Measurements from ENCODE around the gene MEPCE. TPM values are rescaled to one million over a fixed set of nuclear protein-coding genes. Genes with fewer than 3 reads are reported as not detected.
"Not testable (repeated sequence)": the region's sequence is repeated elsewhere in the genome, so short reads cannot be mapped to it uniquely, and the experiment has no call there.

Gene MEPCE
- 10 to 100 TPM; 48.5 to 49.0 TPM for total RNA-seq

GRCh38 chr7:100429637-100430492 is at the start of gene MEPCE:
TSS of gene MEPCE (plus strand) at chr7:100429831. CDS start at chr7:100430019, 188 bp downstream.
- POLR2A ChIA-PET: interaction anchor here (0.5 to 3.8 kb wide), 45 partner anchors 8 to 1076 kb away, joined by 3 to 63 read pairs (median 4); partner anchors contain the start of genes AGFG2, AP4M1, COPS6 and FBXO24
- Mint-ChIP-seq H3K4me1 (peaks cover 41% of the 10 kb centered on the region), H3K36me3 (peaks cover 28% of the 10 kb centered on the region), H3K9me3 (peaks cover 2% of the 10 kb centered on the region), H3K27me3 (peaks cover 7% of the 10 kb centered on the region), H3K27ac (peak within 1 kb of the TSS; percentile 99), H3K4me3 (peak within 1 kb of the TSS; percentile 97)
- ATAC-seq (ENCODE audit: low read depth) (peak; percentile 46), DNase-seq (peak; percentile 99)

GRCh38 chr7:100380196-100380595 is 49.4 kb upstream of the MEPCE start:
- peaks cover 3% of the 10 kb centered on the region for H3K36me3 Mint-ChIP-seq
- H3K27ac Mint-ChIP-seq: no peak overlapping the region
- H3K4me1 Mint-ChIP-seq: peaks cover 18% of the 10 kb centered on the region
- no peak overlapping the region for H3K4me3 Mint-ChIP-seq
- ATAC-seq (ENCODE audit: low read depth) (no peak), DNase-seq (no peak)
- peaks cover 6% of the 10 kb centered on the region for H3K27me3 Mint-ChIP-seq
- no peaks in the 10 kb centered on the region for H3K9me3 Mint-ChIP-seq
- POLR2A ChIA-PET: interaction anchor here (0.7 kb wide), 1 partner anchor 325 kb away, joined by 4 read pairs; no protein-coding TSS in a partner anchor

GRCh38 chr7:100381531-100382233 is 47.9 kb upstream of the MEPCE start:
- Mint-ChIP-seq H3K27me3 (peaks cover 11% of the 10 kb centered on the region), H3K4me1 (peaks cover 17% of the 10 kb centered on the region)
- ATAC-seq (ENCODE audit: low read depth); H3K4me3 Mint-ChIP-seq; H3K27ac Mint-ChIP-seq; H3K9me3 Mint-ChIP-seq; H3K36me3 Mint-ChIP-seq: not testable (repeated sequence)
- DNase-seq: peak; percentile 24
- POLR2A ChIA-PET: interaction anchor here (0.7 to 1.2 kb wide), 4 partner anchors 9 to 253 kb away, joined by 3 to 6 read pairs (median 4); partner anchors contain the start of gene ZCWPW1

GRCh38 chr7:100382234-100382853 is 47.3 kb upstream of the MEPCE start:
- H3K27ac Mint-ChIP-seq: peak overlapping the region; percentile 31
- peaks cover 17% of the 10 kb centered on the region for H3K4me1 Mint-ChIP-seq
- not testable (repeated sequence) for H3K9me3 Mint-ChIP-seq, H3K36me3 Mint-ChIP-seq, DNase-seq
- peak; percentile 65 for ATAC-seq (ENCODE audit: low read depth)
- POLR2A ChIA-PET: interaction anchor here (1.0 to 1.2 kb wide), 2 partner anchors 25 to 46 kb away, joined by 3 to 4 read pairs; partner anchors contain the start of gene ZCWPW1
- H3K4me3 Mint-ChIP-seq: peak overlapping the region; percentile 44
- peaks cover 11% of the 10 kb centered on the region for H3K27me3 Mint-ChIP-seq

- Mint-ChIP-seq H3K27ac (no peak overlapping the region), H3K36me3 (no peaks in the 10 kb centered on the region), H3K4me3 (no peak overlapping the region), H3K27me3 (peaks cover 24% of the 10 kb centered on the region), H3K9me3 (no peaks in the 10 kb centered on the region), H3K4me1 (peaks cover 17% of the 10 kb centered on the region)
- POLR2A ChIA-PET: interaction anchor here (0.7 kb wide), 1 partner anchor 11 kb away, joined by 3 read pairs; no protein-coding TSS in a partner anchor
- DNase-seq: no peak
- no peak for ATAC-seq (ENCODE audit: low read depth)
Observed at GRCh38 chr7:100384628-100385294, 44.9 kb upstream of the MEPCE start.

- H3K4me1 Mint-ChIP-seq: peaks cover 14% of the 10 kb centered on the region
- POLR2A ChIA-PET: no interaction called here
- H3K36me3 Mint-ChIP-seq: no peaks in the 10 kb centered on the region
- H3K27me3 Mint-ChIP-seq: peaks cover 25% of the 10 kb centered on the region
- no peak overlapping the region for H3K4me3 Mint-ChIP-seq
- no peaks in the 10 kb centered on the region for H3K9me3 Mint-ChIP-seq
- no peak overlapping the region for H3K27ac Mint-ChIP-seq
- DNase-seq (no peak), ATAC-seq (ENCODE audit: low read depth) (no peak)
Observed at GRCh38 chr7:100386940-100387339, 42.7 kb upstream of the MEPCE start.

GRCh38 chr7:100387695-100388094 is 41.9 kb upstream of the MEPCE start:
- peaks cover 16% of the 10 kb centered on the region for H3K4me1 Mint-ChIP-seq
- H3K36me3 Mint-ChIP-seq: no peaks in the 10 kb centered on the region
- no peak for ATAC-seq (ENCODE audit: low read depth)
- no peaks in the 10 kb centered on the region for H3K9me3 Mint-ChIP-seq
- H3K27ac Mint-ChIP-seq: no peak overlapping the region
- peaks cover 29% of the 10 kb centered on the region for H3K27me3 Mint-ChIP-seq
- no peak for DNase-seq
- H3K4me3 Mint-ChIP-seq: no peak overlapping the region
- POLR2A ChIA-PET: interaction anchor here (0.9 kb wide), 1 partner anchor 9 kb away, joined by 3 read pairs; no protein-coding TSS in a partner anchor

- no peak for DNase-seq
- H3K4me3 Mint-ChIP-seq: no peak overlapping the region
Observed at GRCh38 chr7:100389437-100390088, 40.1 kb upstream of the MEPCE start.

GRCh38 chr7:100390286-100391009 is 39.2 kb upstream of the MEPCE start:
- DNase-seq (no peak), ATAC-seq (ENCODE audit: low read depth) (no peak)
- no peaks in the 10 kb centered on the region for H3K9me3 Mint-ChIP-seq
- H3K27me3 Mint-ChIP-seq: peaks cover 31% of the 10 kb centered on the region
- no peak overlapping the region for H3K27ac Mint-ChIP-seq
- peaks cover 3% of the 10 kb centered on the region for H3K4me1 Mint-ChIP-seq
- POLR2A ChIA-PET: interaction anchor here (0.6 kb wide), 1 partner anchor 9 kb away, joined by 6 read pairs; no protein-coding TSS in a partner anchor
- no peak overlapping the region for H3K4me3 Mint-ChIP-seq
- no peaks in the 10 kb centered on the region for H3K36me3 Mint-ChIP-seq

More at GRCh38 chr7:100389437-100390088, 40.1 kb upstream of the MEPCE start:
- peak overlapping the region; percentile 43 for H3K27ac Mint-ChIP-seq
- H3K9me3 Mint-ChIP-seq: no peaks in the 10 kb centered on the region
- H3K4me1 Mint-ChIP-seq: peaks cover 6% of the 10 kb centered on the region
- peaks cover 31% of the 10 kb centered on the region for H3K27me3 Mint-ChIP-seq
- ATAC-seq (ENCODE audit: low read depth): no peak
- no peaks in the 10 kb centered on the region for H3K36me3 Mint-ChIP-seq
- POLR2A ChIA-PET: no interaction called here

GRCh38 chr7:100393233-100393905 is 36.3 kb upstream of the MEPCE start:
- POLR2A ChIA-PET: no interaction called here
- no peak overlapping the region for H3K27ac Mint-ChIP-seq
- peaks cover 20% of the 10 kb centered on the region for H3K4me1 Mint-ChIP-seq
- H3K27me3 Mint-ChIP-seq: peaks cover 20% of the 10 kb centered on the region
- no peak for DNase-seq
- H3K36me3 Mint-ChIP-seq: no peaks in the 10 kb centered on the region
- no peak for ATAC-seq (ENCODE audit: low read depth)
- H3K9me3 Mint-ChIP-seq: no peaks in the 10 kb centered on the region
- H3K4me3 Mint-ChIP-seq: no peak overlapping the region

- H3K27me3 Mint-ChIP-seq: peaks cover 19% of the 10 kb centered on the region
- H3K27ac Mint-ChIP-seq: no peak overlapping the region
- no peaks in the 10 kb centered on the region for H3K9me3 Mint-ChIP-seq
- H3K4me3 Mint-ChIP-seq: no peak overlapping the region
- DNase-seq (no peak), ATAC-seq (ENCODE audit: low read depth) (no peak)
- H3K4me1 Mint-ChIP-seq: peaks cover 20% of the 10 kb centered on the region
- no peaks in the 10 kb centered on the region for H3K36me3 Mint-ChIP-seq
- POLR2A ChIA-PET: no interaction called here
Observed at GRCh38 chr7:100394077-100394476, 35.6 kb upstream of the MEPCE start.

Measured in activated naive CD8-positive, alpha-beta T cell treated with anti-CD3 and anti-CD28 coated beads, Interleukin-2, amount 10 ng/mL, durations not matched to agents 7 days and 5 days (primary cell).